ENCODE measurements around the gene SUCLA2.

Gene SUCLA2

DNA sequence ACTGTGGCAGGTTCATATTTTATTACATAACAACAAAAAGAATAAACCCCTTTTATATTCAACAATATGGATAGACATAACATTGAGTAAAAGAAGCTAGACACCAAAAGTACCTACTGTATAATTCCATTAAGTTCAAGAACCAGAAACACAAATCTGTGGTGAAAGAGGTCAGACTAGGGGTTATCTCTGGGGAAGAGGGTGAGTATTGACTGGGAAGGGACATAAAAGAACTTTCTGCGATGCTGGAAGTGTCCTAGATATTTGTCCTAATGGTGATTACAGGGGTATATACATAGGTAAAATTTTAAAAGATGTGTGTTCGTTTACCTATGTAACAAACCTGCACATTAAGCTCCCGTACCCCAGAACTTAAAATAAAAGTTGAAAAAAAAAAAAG lies 103.0 kb downstream of the SUCLA2 start:
- DNase-seq, result no peak

DNA sequence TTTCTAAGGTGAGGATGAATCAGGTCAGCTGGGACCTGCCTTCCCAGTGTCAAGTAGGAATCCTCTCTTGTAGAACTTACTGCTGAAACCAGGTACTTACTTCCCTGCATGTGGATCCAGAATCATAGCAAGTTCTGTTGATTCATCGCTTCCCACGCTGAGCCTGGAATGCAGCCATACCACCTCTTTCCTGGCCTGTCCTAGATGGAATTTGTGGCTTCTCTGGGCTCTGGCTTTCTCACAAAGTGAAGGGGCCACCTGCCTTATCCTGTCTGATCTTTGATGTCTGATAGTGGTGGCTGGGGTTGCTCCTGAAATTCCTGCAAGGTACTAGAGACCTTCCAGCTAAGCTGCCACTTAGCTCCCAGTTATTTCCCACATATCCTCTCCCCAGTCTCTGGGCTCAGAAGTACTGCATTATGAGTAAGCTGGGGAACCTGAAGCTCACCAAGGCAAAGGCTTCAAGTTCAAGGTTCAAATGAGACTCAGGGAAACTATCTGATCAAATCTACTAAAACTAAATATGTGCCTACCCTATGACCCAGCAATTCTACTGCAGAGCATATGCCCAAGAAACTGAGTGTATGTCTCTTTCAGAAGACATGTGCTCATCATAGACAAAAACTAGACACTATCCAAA lies 103.5 kb downstream of the SUCLA2 start:
- DNase-seq, result no peak

- DNase-seq, result no peak
Observed at GRCh38 chr13:47896546-47896945, 104.5 kb downstream of the SUCLA2 start.

GRCh38 chr13:47896111-47896510 lies 105.0 kb downstream of the SUCLA2 start:
- no peak for DNase-seq

- no peak for DNase-seq
Observed at GRCh38 chr13:47893527-47893926, 107.5 kb downstream of the SUCLA2 start.
